A673 (cell line): ENCODE data around the gene EPS8. TPM values are rescaled to one million over a fixed set of nuclear protein-coding genes. Genes with fewer than 3 reads are reported as not detected.
A peak's percentile ranks its signal among the peaks of the same experiment; 100 is the strongest.

Experiments
- BruUV-seq: library from RNA; stranded (reverse); fragments of 400-500 nt; replicated peaks from 2 replicates; lab custom pipeline; 2021; lab: Mats Ljungman, UMichigan
- CTCF ChIA-PET: fragments of 300-600 bp; sonication (Branson Sonifier 250); formaldehyde crosslinking; loops from one replicate; lab custom pipeline; 2022; ENCODE audit warnings: antibody characterized with exemption; lab: Charles Lee
- POLR2A ChIA-PET: fragments of 300-600 bp; sonication (Branson Sonifier 250); formaldehyde crosslinking; loops from one replicate; lab custom pipeline; 2022; ENCODE audit warnings: antibody characterized with exemption; ENCODE audit not compliant: low non-redundant PET; lab: Charles Lee
- DNase-seq: peaks from one replicate; pipeline ENCODE4 v3.0.0-alpha.2; 2015; ENCODE audit warnings: low spot score
- H3K27ac ChIP-seq: fragments of 200-600 bp; sonication (generic); 2 replicates; pipeline ENCODE4 v1.5.1; 2016; ENCODE audit warnings: mixed run types, low read depth, mild to moderate bottlenecking, mixed read lengths, antibody characterized with exemption, low read length; ENCODE audit not compliant: poor library complexity, severe bottlenecking
- H3K27me3 ChIP-seq: fragments of 200-600 bp; sonication (generic); replicated peaks from 2 replicates; pipeline ENCODE4 v1.6.1; 2017; ENCODE audit warnings: mixed run types, low read depth, mild to moderate bottlenecking, mixed read lengths, antibody characterized with exemption, low read length; ENCODE audit not compliant: insufficient read depth, poor library complexity
- H3K36me3 ChIP-seq: fragments of 200-600 bp; sonication (generic); 2 replicates; pipeline ENCODE4 v1.6.1; 2016; ENCODE audit warnings: mixed run types, mild to moderate bottlenecking, mixed read lengths, antibody characterized with exemption, low read length; ENCODE audit not compliant: insufficient read depth, poor library complexity, severe bottlenecking
- H3K4me1 ChIP-seq: fragments of 200-600 bp; sonication (generic); 2 replicates; pipeline ENCODE4 v1.6.1; 2017; ENCODE audit warnings: mixed run types, mild to moderate bottlenecking, mixed read lengths, antibody characterized with exemption, low read length; ENCODE audit not compliant: insufficient read depth, poor library complexity, severe bottlenecking
- H3K4me3 ChIP-seq: fragments of 200-600 bp; sonication (generic); 2 replicates; pipeline ENCODE4 v1.5.1; 2016; ENCODE audit warnings: low read depth, mixed run types, mild to moderate bottlenecking, mixed read lengths, low read length; ENCODE audit not compliant: poor library complexity, severe bottlenecking
- H3K9me3 ChIP-seq: fragments of 200-600 bp; sonication (generic); 2 replicates; pipeline ENCODE4 v1.6.1; 2016; ENCODE audit warnings: mixed run types, low read depth, mild to moderate bottlenecking, mixed read lengths, antibody characterized with exemption, low read length; ENCODE audit not compliant: poor library complexity, severe bottlenecking
- EZH2 ChIP-seq: fragments of 200-600 bp; sonication (generic); IDR thresholded peaks from 2 replicates; pipeline ENCODE4 v1.6.1; 2017; ENCODE audit warnings: borderline replicate concordance, low read depth, mild to moderate bottlenecking, mixed read lengths, antibody characterized with exemption, low read length; ENCODE audit not compliant: poor library complexity, severe bottlenecking
- intact Hi-C: fragments of 100-400 bp; cut with micrococcal nuclease; formaldehyde crosslinking; loops from one replicate; pipeline ENCODE4 v1.10.0; 2022; ENCODE audit not compliant: unreplicated experiment
- total RNA-seq: library from RNA; stranded (reverse); gene quantifications from 2 replicates; pipeline ENCODE4 v1.2.3, GENCODE V29; 2021
- TF ChIP-seq, protein P1 (sequence below): fragments of 300-800, 200-600 bp; sonication (generic); conservative IDR thresholded peaks from 2 replicates; pipeline ENCODE4 v1.5.1; 2017; ENCODE audit warnings: low read depth, mild to moderate bottlenecking, antibody characterized with exemption, low read length, moderate library complexity, mixed read lengths

EPS8 gene
- total RNA-seq, 1 experiment from 2014 or later = 14.0 TPM

DNA sequence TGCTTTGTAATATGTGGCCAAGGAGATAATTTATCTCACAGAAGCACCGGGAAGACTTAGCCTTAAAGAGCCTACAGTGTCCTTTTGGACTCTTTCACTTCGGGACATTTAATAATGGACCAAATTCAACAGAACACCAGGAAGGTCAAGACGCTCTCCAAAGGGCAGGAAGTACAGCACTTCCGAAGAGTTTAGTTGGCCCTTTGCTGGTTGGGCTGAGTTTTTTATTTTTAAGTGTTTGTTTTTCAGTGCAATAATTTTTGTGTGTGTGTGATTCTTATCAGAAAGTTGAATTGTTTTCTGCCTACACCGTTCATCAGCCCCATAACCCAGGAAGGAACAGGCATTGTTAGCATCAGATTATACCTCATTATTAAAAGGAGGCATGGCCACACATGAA, 193.0 kb downstream of the EPS8 start:
- CTCF ChIA-PET = no interaction called here
- Histone ChIP-seq H3K9me3 (no peaks in the 10 kb centered on the region), H3K4me3 (no peak overlapping the region), H3K4me1 (peaks cover 11% of the 10 kb centered on the region), H3K27ac (no peak overlapping the region), H3K36me3 (no peaks in the 10 kb centered on the region), H3K27me3 (no peaks in the 10 kb centered on the region)
- no peak for DNase-seq
- intact Hi-C loops = no loop called here
- TF ChIP-seq EZH2 = no peak
- TF ChIP-seq, protein P1, sequence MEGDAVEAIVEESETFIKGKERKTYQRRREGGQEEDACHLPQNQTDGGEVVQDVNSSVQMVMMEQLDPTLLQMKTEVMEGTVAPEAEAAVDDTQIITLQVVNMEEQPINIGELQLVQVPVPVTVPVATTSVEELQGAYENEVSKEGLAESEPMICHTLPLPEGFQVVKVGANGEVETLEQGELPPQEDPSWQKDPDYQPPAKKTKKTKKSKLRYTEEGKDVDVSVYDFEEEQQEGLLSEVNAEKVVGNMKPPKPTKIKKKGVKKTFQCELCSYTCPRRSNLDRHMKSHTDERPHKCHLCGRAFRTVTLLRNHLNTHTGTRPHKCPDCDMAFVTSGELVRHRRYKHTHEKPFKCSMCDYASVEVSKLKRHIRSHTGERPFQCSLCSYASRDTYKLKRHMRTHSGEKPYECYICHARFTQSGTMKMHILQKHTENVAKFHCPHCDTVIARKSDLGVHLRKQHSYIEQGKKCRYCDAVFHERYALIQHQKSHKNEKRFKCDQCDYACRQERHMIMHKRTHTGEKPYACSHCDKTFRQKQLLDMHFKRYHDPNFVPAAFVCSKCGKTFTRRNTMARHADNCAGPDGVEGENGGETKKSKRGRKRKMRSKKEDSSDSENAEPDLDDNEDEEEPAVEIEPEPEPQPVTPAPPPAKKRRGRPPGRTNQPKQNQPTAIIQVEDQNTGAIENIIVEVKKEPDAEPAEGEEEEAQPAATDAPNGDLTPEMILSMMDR = no peak
- POLR2A ChIA-PET = no interaction called here
- no TSS peak for BruUV-seq

DNA sequence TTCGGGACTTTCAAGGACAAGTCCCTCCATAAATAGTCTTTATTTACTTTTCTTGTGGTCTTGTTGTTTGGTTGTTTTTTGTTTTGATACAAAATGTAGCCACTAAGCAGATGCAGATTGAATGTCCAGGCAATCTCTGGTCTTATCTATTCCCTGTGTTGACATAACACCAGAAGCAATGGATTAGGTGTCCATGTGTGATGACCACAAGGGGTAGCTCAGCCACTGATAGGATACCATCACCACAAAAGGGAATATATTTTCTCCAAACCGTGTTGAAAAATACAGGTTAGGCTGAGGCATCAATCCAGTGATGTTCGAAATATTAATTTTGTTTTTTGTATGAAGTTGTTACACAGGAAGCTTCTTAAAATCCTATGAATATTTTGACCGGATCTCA, 196.3 kb downstream of the EPS8 start:
- H3K27me3 ChIP-seq = no peaks in the 10 kb centered on the region
- TF ChIP-seq, protein P1 = 0 out of 2 replicates have a peak, but pooled peaks have one; percentile 20
- TF ChIP-seq EZH2 = no peak
- H3K27ac ChIP-seq = no peak overlapping the region
- no peaks in the 10 kb centered on the region for H3K9me3 ChIP-seq
- BruUV-seq = no TSS peak
- DNase-seq = no peak
- H3K36me3 ChIP-seq = no peaks in the 10 kb centered on the region
- ChIA-PET CTCF (no interaction called here), POLR2A (no interaction called here)
- intact Hi-C loops = loop anchor here (5.0 kb wide), 1 partner anchor 194 kb away; the partner anchor contains the start of gene EPS8
- no peaks in the 10 kb centered on the region for H3K4me1 ChIP-seq
- no peak overlapping the region for H3K4me3 ChIP-seq

DNA sequence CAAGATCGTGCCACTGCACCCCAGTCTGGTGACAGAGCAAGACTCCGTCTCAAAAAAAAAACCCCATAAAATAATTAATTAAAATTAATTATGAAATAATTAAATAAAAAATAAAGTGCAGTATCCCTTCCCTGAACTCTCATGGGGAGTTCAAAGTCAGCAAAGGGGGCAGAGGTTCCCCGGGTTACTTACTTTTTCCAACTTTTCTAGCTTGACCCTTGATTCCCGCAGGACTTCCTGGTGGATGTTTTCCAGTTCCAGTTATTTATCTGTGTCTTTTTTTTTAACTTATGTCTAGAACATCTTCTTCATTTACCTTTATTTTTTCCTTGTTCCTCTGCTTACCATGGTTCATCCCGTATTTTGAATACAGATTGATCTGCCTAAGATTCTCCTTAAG, 197.4 kb downstream of the EPS8 start:
- Histone ChIP-seq H3K4me3 (no peak overlapping the region), H3K27me3 (no peaks in the 10 kb centered on the region), H3K27ac (no peak overlapping the region), H3K36me3 (no peaks in the 10 kb centered on the region), H3K4me1 (no peaks in the 10 kb centered on the region), H3K9me3 (no peaks in the 10 kb centered on the region)
- BruUV-seq = no TSS peak
- POLR2A ChIA-PET = no interaction called here
- CTCF ChIA-PET = no interaction called here
- DNase-seq = no peak
- TF ChIP-seq, protein P1 = no peak
- TF ChIP-seq EZH2 = no peak
- intact Hi-C loops = loop anchor here (5.0 kb wide), 1 partner anchor 195 kb away; the partner anchor contains the start of gene EPS8
